H1 (cell line): ENCODE measurements around the gene SLC39A10. TPM values are rescaled to one million over a fixed set of nuclear protein-coding genes. Genes with fewer than 3 reads are reported as not detected.

Source experiments
- ASH2L ChIP-seq: fragments of 200-600, 300-600 bp; sonication (generic); IDR thresholded peaks from one replicate; pipeline ENCODE4 v1.7.1; 2017; ENCODE audit warnings: low read length
- BACH1 ChIP-seq: IDR thresholded peaks from 2 replicates; pipeline ENCODE4 v1.6.1; 2012; ENCODE audit warnings: low read length, improper control_type of control experiment
- EGR1 ChIP-seq: IDR thresholded peaks from 2 replicates; pipeline ENCODE4 v1.6.1; 2011; ENCODE audit warnings: low read depth, low read length, borderline replicate concordance
- POLR2A ChIP-seq, 2 experiments: IDR thresholded peaks; 1 replicate in 1 of 2; 2 replicates in 1 of 2; pipeline ENCODE4 v1.6.1; 2011; ENCODE audit warnings: low read depth in 2 of 2, low read length in 2 of 2, mild to moderate bottlenecking in 2 of 2; ENCODE audit errors: control extremely low read depth in 1 of 2
- RNF2 ChIP-seq: fragments of 200-900, 300-1000 bp; sonication (generic); IDR thresholded peaks from 2 replicates; pipeline ENCODE4 v1.7.1; 2016; ENCODE audit warnings: borderline replicate concordance, low read depth, mild to moderate bottlenecking, antibody characterized with exemption, low read length; ENCODE audit not compliant: poor library complexity, severe bottlenecking; ENCODE audit errors: missing control alignments
- SP2 ChIP-seq: IDR thresholded peaks from 2 replicates; pipeline ENCODE4 v1.6.1; 2012; ENCODE audit warnings: mild to moderate bottlenecking, low read length, inconsistent platforms
- TAF1 ChIP-seq: IDR thresholded peaks from 2 replicates; pipeline ENCODE4 v1.6.1; 2011; ENCODE audit warnings: mild to moderate bottlenecking, low read depth, low read length
- polyA plus RNA-seq, 7 experiments: library from polyadenylated mRNA; depleted of rRNA in 3 of 7; stranded (reverse) in 5 of 7; unstranded in 2 of 7; fragments of >200 nt in 5 of 7; fragments of 200-250 nt in 2 of 7; gene quantifications; 1 replicate in 5 of 7; 2 replicates in 1 of 7; 4 replicates in 1 of 7; pipeline versions ENCODE4 v1.2.1 to v1.2.3, GENCODE V29; 2011 to 2013; ENCODE audit warnings: missing spikeins in 2 of 7, mixed read lengths in 2 of 7
- total RNA-seq: library from RNA; stranded (reverse); fragmentation: NEBNext Ultra II Directional; extraction: Animal tissue kit (Norgen Biotek cat#: 25700); gene quantifications from 2 replicates; pipeline ENCODE4 v1.2.1, GENCODE V29; 2021
- TF ChIP-seq, protein P1 (sequence below): fragments of 300-600 bp; sonication (generic); IDR thresholded peaks from 2 replicates; pipeline ENCODE4 v1.7.1; 2012; ENCODE audit warnings: low read length, moderate library complexity, mild to moderate bottlenecking, inconsistent platforms; ENCODE audit not compliant: insufficient replicate concordance
- TF ChIP-seq, protein P2 (sequence below): IDR thresholded peaks from 2 replicates; pipeline ENCODE4 v1.6.1; 2012; ENCODE audit warnings: inconsistent platforms

SLC39A10 gene
- total and polyA plus RNA-seq, 2 of the 8 experiments (the other 6 are each of a cell fraction or from before 2014, with no cell fraction given) = 68.1 to 234 TPM

DNA sequence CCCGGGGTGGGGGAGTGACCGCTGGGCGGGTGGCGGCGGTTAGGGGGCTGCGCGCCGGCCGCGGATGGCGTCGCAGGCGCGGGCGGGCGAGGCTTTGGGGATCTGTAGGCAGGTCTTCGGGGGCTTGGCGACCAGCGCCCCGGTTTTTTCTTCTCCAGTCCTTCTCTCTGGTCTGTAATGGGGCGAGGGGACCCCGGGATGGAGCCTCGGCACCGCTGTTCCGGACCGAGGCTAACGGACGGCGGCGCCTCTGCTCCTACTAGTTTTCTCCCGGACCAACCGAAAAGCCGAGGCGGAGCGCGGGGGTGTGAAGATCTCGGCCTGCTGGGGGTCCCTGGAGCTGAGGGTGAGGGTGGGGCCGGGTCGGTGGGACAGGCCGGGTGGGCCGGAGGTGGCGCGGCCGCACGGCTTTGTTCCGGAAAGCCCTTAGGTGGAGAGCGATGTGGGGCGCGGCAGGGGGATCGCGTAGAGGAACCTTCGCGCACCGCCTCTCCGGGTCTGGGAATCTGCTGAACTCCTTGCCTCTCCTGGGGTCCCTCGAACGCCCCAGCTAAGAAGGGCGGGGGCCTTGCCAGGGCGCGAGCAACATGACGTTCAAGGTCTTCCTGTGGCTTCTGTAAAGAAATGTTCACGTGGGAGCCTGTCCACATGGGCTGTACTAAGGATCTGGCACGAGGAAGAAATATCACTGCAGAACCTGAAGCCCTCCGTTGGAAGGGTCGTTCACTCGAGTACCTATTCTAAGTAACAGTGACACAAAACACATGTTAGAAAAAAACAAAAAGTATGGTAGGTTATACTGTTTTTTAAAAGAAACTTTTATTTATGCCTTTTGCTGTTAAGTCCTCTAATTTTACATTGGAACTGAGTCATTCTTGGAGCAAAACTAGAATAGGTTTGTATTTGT, 861 bp downstream of the SLC39A10 start (continued):
- TF ChIP-seq, protein P1, sequence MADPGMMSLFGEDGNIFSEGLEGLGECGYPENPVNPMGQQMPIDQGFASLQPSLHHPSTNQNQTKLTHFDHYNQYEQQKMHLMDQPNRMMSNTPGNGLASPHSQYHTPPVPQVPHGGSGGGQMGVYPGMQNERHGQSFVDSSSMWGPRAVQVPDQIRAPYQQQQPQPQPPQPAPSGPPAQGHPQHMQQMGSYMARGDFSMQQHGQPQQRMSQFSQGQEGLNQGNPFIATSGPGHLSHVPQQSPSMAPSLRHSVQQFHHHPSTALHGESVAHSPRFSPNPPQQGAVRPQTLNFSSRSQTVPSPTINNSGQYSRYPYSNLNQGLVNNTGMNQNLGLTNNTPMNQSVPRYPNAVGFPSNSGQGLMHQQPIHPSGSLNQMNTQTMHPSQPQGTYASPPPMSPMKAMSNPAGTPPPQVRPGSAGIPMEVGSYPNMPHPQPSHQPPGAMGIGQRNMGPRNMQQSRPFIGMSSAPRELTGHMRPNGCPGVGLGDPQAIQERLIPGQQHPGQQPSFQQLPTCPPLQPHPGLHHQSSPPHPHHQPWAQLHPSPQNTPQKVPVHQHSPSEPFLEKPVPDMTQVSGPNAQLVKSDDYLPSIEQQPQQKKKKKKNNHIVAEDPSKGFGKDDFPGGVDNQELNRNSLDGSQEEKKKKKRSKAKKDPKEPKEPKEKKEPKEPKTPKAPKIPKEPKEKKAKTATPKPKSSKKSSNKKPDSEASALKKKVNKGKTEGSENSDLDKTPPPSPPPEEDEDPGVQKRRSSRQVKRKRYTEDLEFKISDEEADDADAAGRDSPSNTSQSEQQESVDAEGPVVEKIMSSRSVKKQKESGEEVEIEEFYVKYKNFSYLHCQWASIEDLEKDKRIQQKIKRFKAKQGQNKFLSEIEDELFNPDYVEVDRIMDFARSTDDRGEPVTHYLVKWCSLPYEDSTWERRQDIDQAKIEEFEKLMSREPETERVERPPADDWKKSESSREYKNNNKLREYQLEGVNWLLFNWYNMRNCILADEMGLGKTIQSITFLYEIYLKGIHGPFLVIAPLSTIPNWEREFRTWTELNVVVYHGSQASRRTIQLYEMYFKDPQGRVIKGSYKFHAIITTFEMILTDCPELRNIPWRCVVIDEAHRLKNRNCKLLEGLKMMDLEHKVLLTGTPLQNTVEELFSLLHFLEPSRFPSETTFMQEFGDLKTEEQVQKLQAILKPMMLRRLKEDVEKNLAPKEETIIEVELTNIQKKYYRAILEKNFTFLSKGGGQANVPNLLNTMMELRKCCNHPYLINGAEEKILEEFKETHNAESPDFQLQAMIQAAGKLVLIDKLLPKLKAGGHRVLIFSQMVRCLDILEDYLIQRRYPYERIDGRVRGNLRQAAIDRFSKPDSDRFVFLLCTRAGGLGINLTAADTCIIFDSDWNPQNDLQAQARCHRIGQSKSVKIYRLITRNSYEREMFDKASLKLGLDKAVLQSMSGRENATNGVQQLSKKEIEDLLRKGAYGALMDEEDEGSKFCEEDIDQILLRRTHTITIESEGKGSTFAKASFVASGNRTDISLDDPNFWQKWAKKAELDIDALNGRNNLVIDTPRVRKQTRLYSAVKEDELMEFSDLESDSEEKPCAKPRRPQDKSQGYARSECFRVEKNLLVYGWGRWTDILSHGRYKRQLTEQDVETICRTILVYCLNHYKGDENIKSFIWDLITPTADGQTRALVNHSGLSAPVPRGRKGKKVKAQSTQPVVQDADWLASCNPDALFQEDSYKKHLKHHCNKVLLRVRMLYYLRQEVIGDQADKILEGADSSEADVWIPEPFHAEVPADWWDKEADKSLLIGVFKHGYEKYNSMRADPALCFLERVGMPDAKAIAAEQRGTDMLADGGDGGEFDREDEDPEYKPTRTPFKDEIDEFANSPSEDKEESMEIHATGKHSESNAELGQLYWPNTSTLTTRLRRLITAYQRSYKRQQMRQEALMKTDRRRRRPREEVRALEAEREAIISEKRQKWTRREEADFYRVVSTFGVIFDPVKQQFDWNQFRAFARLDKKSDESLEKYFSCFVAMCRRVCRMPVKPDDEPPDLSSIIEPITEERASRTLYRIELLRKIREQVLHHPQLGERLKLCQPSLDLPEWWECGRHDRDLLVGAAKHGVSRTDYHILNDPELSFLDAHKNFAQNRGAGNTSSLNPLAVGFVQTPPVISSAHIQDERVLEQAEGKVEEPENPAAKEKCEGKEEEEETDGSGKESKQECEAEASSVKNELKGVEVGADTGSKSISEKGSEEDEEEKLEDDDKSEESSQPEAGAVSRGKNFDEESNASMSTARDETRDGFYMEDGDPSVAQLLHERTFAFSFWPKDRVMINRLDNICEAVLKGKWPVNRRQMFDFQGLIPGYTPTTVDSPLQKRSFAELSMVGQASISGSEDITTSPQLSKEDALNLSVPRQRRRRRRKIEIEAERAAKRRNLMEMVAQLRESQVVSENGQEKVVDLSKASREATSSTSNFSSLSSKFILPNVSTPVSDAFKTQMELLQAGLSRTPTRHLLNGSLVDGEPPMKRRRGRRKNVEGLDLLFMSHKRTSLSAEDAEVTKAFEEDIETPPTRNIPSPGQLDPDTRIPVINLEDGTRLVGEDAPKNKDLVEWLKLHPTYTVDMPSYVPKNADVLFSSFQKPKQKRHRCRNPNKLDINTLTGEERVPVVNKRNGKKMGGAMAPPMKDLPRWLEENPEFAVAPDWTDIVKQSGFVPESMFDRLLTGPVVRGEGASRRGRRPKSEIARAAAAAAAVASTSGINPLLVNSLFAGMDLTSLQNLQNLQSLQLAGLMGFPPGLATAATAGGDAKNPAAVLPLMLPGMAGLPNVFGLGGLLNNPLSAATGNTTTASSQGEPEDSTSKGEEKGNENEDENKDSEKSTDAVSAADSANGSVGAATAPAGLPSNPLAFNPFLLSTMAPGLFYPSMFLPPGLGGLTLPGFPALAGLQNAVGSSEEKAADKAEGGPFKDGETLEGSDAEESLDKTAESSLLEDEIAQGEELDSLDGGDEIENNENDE = no peak
- TF ChIP-seq EGR1 (no peak), ASH2L (peak; percentile 93), TAF1 (0 out of 2 replicates have a peak, but pooled peaks have one; percentile 42), POLR2A (IDR thresholded peaks at IDR 0.05; ENCODE audit: control extremely low read depth in 1 of 2, low read depth in 2 of 2, low read length in 2 of 2) (peak in 1 of 2 experiments; percentile 74; a peak in 2 of 3 replicates), BACH1 (no peak), SP2 (no peak), RNF2 (no peak)
- TF ChIP-seq, protein P2, sequence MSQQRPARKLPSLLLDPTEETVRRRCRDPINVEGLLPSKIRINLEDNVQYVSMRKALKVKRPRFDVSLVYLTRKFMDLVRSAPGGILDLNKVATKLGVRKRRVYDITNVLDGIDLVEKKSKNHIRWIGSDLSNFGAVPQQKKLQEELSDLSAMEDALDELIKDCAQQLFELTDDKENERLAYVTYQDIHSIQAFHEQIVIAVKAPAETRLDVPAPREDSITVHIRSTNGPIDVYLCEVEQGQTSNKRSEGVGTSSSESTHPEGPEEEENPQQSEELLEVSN = no peak
